Measurements from ENCODE around the gene MOB3B. TPM values are rescaled to one million over a fixed set of nuclear protein-coding genes. Genes with fewer than 3 reads are reported as not detected.

Gene MOB3B
- total and polyA plus RNA-seq, 10 of the 15 experiments (the other 5 are each of a cell fraction or from before 2014, with no cell fraction given), result 0.44 to 2.7 (median 0.91) TPM

- no peak for TF ChIP-seq SUZ12 (IDR thresholded peaks at IDR 0.05; ENCODE audit: unreplicated experiment)
- TF ChIP-seq ATF7 (IDR thresholded peaks at IDR 0.05; ENCODE audit: low read depth), result no peak
- no peak for TF ChIP-seq RB1 (IDR thresholded peaks at IDR 0.05; ENCODE audit: borderline replicate concordance)
- TF ChIP-seq NR2C1 (IDR thresholded peaks at IDR 0.05), result no peak
- no peak for TF ChIP-seq FOS (IDR thresholded peaks at IDR 0.05; ENCODE audit: borderline replicate concordance, extremely low read depth, insufficient read length)
- no peak for TF ChIP-seq EGR1 (IDR thresholded peaks at IDR 0.05; ENCODE audit: borderline replicate concordance in 1 of 2, low read depth in 2 of 2, low read length in 2 of 2)
- no peak for TF ChIP-seq RCOR1 (conservative IDR thresholded peaks at IDR 0.05; ENCODE audit: low read depth, low read length)
- no peak for TF ChIP-seq NFYA (IDR thresholded peaks at IDR 0.05; ENCODE audit: borderline replicate concordance, low read depth, low read length)
- TF ChIP-seq NR2C2 (IDR thresholded peaks at IDR 0.05; ENCODE audit: borderline replicate concordance, control insufficient read depth, insufficient read length, low read depth), result no peak
- no peak for TF ChIP-seq BCL11A (IDR thresholded peaks at IDR 0.05; ENCODE audit: low read depth, low read length)
- TF ChIP-seq ZBTB4 (CRISPR knock-in tag; IDR thresholded peaks at IDR 0.05), result no peak
- peak; percentile 46; the same call in 1 of the 2 replicates for TF ChIP-seq TCF12 (IDR thresholded peaks at IDR 0.05; ENCODE audit: low read depth, low read length)
- no peak for TF ChIP-seq ZNF217 (IDR thresholded peaks at IDR 0.05)
- TF ChIP-seq RBBP5 (conservative IDR thresholded peaks at IDR 0.05), result no peak
- no peak for TF ChIP-seq ATF3 (IDR thresholded peaks at IDR 0.05; ENCODE audit: borderline replicate concordance, extremely low read depth, low read depth, low read length)
- no peak for TF ChIP-seq YBX1 (IDR thresholded peaks at IDR 0.05)
- peak; percentile 41 for TF ChIP-seq RELA (IDR thresholded peaks at IDR 0.05; ENCODE audit: borderline replicate concordance, partially characterized antibody)
- TF ChIP-seq TAF1 (IDR thresholded peaks at IDR 0.05; ENCODE audit: borderline replicate concordance, low read depth, low read length), result no peak
- TF ChIP-seq PRDM15 (CRISPR knock-in tag; IDR thresholded peaks at IDR 0.05), result no peak
- TF ChIP-seq CBX3 (IDR thresholded peaks at IDR 0.05; ENCODE audit: borderline replicate concordance, low read depth), result no peak
- TF ChIP-seq SMAD5 (IDR thresholded peaks at IDR 0.05; ENCODE audit: low read depth), result no peak
- 0 out of 2 replicates have a peak, but pooled peaks have one; percentile 35 for TF ChIP-seq POLR2A (IDR thresholded peaks at IDR 0.05; ENCODE audit: low read depth, low read length)
- TF ChIP-seq YY1 (IDR thresholded peaks at IDR 0.05; ENCODE audit: low read depth, low read length), result 0 out of 2 replicates have a peak, but pooled peaks have one; percentile 43
- no peak for TF ChIP-seq EED (IDR thresholded peaks at IDR 0.05; ENCODE audit: low read depth)
These were observed at the start of gene MOB3B (continued) for GRCh38 chr9:27529316-27530278.

Measured in GM12878 (cell line).